Retina (tissue), 1 donor: ENCODE data around the gene EEPD1.
A peak's percentile ranks its signal among the peaks of the same experiment; 100 is the strongest.
"Not testable (repeated sequence)": the region's sequence is repeated elsewhere in the genome, so short reads cannot be mapped to it uniquely, and the experiment has no call there.

Experiments used
- DNase-seq: peaks from one replicate; pipeline ENCODE4 v3.0.0-alpha.2; 2016

Gene EEPD1

GRCh38 chr7:36129048-36129534, 24.0 kb upstream of the EEPD1 start:
- no peak for DNase-seq

GRCh38 chr7:36130236-36130945, 22.7 kb upstream of the EEPD1 start:
- DNase-seq = no peak

- DNase-seq = no peak
These were observed 22.0 kb upstream of the EEPD1 start for GRCh38 chr7:36131026-36131425.

- no peak for DNase-seq
These were observed 21.6 kb upstream of the EEPD1 start for GRCh38 chr7:36131499-36131898.

GRCh38 chr7:36132012-36132411, 21.0 kb upstream of the EEPD1 start:
- DNase-seq = no peak

GRCh38 chr7:36135700-36136099, 17.4 kb upstream of the EEPD1 start:
- DNase-seq = no peak

GRCh38 chr7:36137258-36137657, 15.8 kb upstream of the EEPD1 start:
- DNase-seq = no peak

GRCh38 chr7:36137754-36138153, 15.3 kb upstream of the EEPD1 start:
- no peak for DNase-seq

- DNase-seq = no peak
These were observed 14.8 kb upstream of the EEPD1 start for GRCh38 chr7:36138209-36138608.

- DNase-seq = no peak
These were observed 11.7 kb upstream of the EEPD1 start for GRCh38 chr7:36141351-36141750.

- DNase-seq = no peak
These were observed 11.2 kb upstream of the EEPD1 start for GRCh38 chr7:36141850-36142249.

GRCh38 chr7:36144189-36144588, 8.9 kb upstream of the EEPD1 start:
- no peak for DNase-seq

- no peak for DNase-seq
These were observed 7.4 kb upstream of the EEPD1 start for GRCh38 chr7:36145686-36146085.

GRCh38 chr7:36147361-36147760, 5.7 kb upstream of the EEPD1 start:
- no peak for DNase-seq

GRCh38 chr7:36148422-36149065, 4.5 kb upstream of the EEPD1 start:
- DNase-seq = no peak

- not testable (repeated sequence) for DNase-seq
These were observed 3.8 kb upstream of the EEPD1 start for GRCh38 chr7:36149240-36149639.

- DNase-seq = no peak
These were observed 3.2 kb upstream of the EEPD1 start for GRCh38 chr7:36149694-36150452.

- DNase-seq = no peak
These were observed 916 bp upstream of the EEPD1 start for GRCh38 chr7:36151921-36152755.

- DNase-seq = no peak
These were observed 580 bp downstream of the EEPD1 start for GRCh38 chr7:36153571-36154097.

- no peak for DNase-seq
These were observed 1.5 kb downstream of the EEPD1 start for GRCh38 chr7:36154255-36155212.

GRCh38 chr7:36155811-36156361, 2.8 kb downstream of the EEPD1 start:
- DNase-seq = peak; percentile 66
